HS-5 (cell line): ENCODE measurements around the gene ANAPC16.
"Not testable (repeated sequence)": the region's sequence is repeated elsewhere in the genome, so short reads cannot be mapped to it uniquely, and the experiment has no call there.

Experiments used
- DNase-seq: peaks from one replicate; pipeline ENCODE4 v3.0.0-alpha.2; 2012; ENCODE audit warnings: low read depth

ANAPC16 gene

DNA sequence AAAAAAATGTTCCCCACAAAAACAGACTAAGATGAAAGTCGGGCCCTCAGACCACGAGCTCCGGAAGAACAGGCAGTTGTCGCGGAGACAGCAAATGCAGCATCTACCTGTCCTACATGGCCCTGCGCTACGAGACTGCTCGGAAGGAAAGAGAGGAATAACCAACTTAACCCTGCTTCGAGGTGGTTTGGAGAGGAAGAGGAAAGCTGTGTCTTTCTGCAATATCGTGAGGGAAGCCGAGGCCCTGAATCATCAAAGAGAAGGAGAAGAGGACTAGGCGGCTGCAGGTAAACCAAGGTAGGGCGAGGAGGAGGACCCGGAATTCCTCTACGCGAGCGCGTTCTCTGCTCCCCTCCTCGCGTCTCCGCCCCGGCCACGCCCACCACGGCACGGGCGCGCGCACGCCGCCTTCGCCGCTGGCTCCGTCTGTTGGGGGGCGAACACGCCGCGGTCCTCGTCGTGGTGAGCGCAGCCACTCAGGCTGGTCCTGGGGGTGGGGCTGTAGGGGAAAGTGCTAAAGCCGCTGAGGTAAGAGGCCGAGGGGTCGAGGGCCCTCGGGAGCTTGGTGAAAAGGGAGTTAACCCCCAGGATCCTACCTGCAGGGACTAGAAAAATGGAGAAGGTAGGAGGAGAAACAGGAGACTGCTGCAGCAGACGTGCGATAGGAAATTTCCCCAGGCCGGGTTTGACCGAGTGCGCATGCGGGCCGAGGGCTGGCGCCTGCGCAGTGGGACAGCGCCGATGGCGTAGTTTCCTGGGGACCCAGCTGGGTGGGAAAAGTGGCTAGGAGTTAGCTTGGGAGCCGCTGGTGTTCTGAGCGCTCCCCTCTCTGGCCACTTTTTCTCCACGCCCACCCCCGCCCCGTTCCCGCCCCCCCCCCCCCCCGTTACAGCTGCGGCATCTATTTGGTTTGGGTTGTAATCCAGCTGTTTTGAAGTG is at the start of gene ANAPC16, which contains the start of gene ASCC1:
ANAPC16 (plus strand) TSS at position 402 of the 939 bp plus-strand sequence. CDS start 7,903 bp downstream, outside the sequence.
ASCC1 (minus strand) TSS at position 666 of the 939 bp plus-strand sequence. CDS start 2,978 bp downstream, outside the sequence.
- peak; percentile 79 for DNase-seq

DNA sequence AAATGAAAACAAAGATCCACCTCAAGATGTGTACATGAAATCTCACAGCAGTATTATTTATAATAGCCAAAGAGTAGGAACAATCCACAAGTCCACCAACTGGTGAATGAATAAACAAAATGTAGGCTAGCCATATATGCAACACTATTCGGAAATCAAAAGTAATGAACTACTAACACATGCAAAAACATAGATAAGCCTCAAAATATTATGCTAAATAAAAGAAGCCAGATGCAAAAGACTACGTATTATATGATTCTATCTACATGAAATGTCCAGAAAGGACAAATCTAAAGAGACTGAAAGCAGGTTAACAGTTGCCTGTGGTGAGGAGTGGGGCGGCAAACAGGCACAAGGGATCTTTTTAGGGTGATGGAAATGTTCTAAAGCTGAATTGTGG is 48.7 kb upstream of the ANAPC16 start:
- no peak for DNase-seq

DNA sequence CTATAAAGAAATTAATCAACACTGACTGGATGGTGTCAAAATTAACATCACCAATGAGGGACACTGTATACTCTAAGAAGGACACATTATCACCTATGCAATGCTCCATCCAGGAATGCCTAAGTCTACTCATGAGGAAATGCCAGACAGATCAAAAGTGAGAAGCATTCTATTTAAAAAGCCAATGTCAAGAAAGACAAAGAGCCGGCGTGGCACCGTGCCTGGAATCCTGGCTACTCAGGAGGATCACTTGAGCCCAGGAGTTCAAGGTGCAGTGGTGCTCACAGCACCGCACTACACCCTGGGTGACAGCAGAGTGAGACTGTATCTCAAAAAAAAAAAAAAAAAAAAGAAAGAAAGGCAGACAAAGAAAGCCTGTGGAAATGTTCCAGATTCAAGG is 45.5 kb upstream of the ANAPC16 start:
- no peak for DNase-seq

DNA sequence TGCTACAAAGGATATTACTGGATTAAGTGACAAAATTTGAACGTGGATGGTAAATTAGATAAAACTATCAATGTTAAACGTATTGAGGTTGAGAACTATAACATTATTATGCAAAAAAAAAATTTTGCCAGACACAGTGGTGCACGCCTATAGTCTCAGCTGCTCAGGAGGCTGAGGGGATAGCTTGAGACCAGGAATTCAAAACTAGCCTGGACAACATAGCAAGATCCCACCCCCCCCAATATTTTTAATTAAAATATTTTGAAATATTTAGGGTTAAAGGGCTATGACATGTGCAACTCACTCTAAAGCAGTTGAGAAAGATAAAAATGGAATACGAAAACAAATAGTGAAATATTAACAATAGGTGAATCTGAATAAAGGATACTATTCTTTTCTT is 45.1 kb upstream of the ANAPC16 start:
- DNase-seq = no peak

DNA sequence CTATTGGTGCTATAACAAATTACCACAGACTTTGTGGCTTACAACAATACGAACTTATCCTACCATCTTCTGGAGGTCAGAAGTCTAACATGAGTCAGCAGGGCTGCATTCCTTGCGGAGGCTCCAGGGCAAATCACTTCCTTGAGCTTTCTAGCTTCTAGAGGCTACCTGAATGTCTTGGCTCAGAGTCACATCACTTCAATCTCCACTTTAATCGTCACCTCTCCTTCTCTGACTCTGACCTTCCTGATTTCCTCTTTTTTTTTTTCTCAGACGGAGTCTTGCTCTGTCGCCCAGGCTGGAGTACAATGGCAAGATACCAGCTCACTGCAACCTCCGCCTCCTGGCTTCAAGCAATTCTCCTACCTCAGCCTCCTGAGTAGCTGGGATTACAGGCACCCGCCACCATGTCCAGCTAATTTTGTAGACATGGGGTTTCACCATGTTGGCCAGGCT is 44.6 kb upstream of the ANAPC16 start:
- peak; percentile 85 for DNase-seq

DNA sequence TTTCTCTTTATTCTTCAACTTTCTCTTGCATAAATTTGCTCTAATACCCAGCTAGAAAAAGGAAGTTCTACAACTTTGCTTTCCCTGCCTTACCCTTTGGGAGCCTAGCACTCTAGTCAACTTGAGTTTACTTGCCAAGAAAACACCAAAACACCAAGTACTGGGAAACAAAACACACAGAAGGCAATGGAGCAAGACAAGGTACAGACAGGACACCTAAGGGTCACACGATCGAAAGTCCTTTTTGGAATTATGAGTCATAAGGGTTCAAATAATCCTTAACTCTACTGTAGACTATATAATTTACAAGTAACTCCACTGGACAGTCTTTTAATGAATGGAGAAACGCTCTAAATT is 42.6 kb upstream of the ANAPC16 start:
- DNase-seq = no peak

DNA sequence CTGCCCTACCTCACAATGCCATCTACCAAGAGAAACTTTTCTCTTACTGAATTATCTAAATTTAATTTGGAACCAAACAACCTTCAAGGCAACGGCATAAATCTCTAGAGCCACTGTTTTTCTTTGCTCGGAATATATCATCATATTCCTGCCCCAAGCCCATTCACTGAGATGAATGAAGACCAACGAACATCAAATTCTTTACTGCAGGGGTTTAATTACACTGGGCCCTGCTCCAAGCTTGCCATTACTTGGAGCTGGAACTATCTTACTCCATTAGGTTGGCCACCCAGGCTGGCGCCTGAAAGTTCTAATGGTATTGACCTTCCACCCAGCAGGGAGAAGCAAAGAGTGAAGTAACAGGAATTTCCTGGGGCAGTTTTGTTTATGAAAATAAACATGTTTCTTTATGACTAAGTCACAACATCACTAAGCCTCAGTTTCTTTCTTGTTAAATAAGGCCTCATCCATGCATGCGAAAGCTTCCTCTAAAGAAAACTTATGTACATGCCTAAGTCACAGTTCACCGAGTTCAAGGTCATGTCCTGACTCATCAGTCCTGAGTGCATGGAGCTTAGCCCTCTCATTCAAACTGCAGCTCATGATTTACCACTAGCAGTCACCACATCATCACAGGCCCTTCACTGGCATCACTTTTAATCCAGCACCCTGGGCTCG is 42.1 kb upstream of the ANAPC16 start:
- no peak for DNase-seq

DNA sequence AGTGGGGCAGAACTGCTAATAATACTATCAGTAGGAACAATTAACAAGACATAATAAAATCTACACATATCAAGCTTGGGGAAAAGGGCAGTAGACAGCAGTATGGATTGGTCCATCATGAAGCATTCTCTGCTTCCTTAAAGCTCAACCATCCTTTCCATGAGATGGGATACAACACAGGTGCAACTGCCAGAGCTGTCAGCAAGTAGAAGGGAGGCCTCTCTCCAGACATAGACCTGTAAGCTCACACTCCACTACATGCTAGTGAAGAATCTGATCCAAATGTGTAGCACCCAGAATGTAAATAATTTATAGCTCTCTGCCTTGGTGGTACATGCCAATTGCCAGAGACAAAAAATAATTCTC is 41.5 kb upstream of the ANAPC16 start:
- no peak for DNase-seq

DNA sequence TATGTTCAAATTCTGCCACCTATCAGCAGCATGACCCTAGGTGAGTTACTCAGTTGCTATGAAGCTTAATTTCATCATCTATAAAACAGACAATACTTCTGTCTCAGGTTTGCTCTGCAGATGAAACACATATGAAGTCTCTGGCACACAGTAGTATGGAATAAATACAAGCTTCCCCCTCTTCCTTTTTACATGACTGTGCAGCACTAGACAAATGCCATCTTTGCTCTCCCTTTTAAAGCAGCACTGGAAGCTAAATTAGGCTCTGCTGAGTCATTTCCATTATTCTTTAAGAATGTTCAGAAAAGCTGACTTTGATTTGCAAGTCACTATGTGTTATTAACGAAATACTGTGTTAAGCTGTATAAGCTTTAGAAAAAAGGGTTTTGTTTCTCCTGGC is 40.7 kb upstream of the ANAPC16 start:
- DNase-seq = peak; percentile 24

DNA sequence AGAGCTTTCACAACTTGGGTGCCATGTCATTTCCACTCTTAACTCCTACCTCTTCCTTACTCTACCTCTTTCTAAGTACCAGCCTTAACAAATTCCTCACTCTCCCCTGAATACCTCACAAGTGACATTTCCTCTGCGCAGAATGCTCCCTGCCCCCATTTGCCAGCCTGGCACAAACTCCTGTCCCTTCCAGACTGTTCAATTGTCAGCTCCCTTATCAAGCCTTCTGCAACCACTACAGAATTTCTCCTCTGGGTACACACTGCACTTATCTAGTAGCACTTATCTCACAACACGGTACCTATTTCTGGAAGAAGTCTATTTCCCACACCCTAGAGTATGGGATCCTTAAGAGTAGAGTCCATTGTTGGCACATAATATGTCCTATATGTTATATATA is 39.1 kb upstream of the ANAPC16 start:
- DNase-seq = no peak

DNA sequence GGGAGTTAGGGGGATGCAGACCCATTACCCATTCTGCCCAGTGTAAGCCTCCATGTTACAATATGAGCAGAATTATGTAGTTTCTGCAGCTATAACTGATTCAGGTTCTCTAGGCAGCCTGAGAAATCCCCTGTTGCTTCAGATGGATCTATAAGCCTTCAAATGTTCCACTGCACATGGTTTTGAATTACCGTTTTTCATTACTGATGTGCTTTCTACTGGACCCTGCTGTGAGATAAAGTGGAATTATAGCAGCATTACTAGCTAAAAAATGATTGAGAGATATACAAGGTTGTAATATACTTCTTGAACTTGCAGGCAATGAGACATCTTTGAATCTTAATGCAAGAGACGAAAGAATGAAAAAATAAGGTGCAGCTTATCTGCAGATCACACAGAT is 38.4 kb upstream of the ANAPC16 start:
- DNase-seq = no peak

DNA sequence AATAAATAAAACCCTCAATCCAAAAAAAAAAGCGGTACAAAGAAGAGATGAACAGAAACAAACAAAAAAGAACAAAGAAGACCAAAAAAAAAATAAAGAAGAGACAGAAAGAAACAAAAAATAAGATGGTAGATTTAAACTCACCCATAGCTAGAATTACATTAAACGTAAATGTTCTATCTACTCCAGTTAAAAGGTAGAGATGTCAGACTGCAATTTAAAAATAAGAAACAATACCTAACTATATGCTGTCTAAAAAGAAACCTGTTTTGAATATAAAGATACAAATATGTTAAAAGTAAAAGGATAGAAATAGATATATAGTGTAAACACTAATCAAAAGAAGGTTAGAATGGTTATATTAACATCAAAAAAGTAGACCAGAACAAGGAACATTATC is 31.7 kb upstream of the ANAPC16 start:
- no peak for DNase-seq

DNA sequence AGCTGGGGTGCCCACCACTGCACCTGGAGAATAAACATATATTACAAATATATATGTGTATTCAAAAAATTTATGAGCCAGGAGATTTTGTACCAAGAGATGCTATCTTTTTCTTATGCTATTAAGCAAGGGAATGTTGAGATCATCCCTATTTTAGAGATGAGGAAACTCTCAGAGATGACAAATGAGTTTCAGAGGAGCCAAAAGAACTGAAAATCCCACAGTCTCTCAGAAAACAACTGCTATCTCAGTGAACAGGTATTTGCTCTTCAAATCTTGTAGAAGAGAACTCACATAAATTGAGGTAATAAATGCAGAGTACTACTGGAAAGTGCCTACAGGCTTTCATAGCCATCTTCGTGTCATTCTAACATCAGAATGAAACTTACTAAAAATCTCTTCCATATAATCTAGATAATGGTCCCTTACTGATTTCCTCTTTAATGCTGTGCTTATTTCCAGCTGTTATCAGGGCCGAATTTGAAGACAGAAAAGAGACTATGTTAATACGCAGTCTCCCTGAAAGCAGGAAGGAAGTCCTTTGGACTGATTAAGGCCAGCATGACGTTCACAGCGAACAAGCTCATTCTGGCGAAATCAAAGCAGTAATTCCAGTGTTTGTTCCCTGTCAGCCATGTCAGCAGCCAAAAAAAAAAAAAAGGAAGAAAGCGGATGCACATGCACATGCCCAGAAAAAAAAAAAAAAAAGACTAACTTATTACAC is 29.4 kb upstream of the ANAPC16 start:
- DNase-seq = no peak

DNA sequence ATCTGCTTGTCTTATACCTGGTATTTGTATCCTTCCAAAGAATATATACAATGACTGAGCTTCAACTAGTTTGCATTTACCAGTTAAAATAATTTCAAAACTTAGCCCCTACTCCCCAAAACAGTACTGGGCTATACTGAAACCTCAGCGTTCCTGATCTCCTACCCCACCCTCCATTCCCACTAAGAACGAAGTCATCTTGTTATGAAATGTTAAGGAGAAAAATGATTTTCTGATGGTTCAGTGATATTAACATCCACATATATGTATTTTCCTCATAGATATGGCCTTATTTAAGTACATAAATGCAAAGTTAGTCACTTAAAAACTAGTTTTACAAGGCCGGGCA is 28.9 kb upstream of the ANAPC16 start:
- DNase-seq = no peak

DNA sequence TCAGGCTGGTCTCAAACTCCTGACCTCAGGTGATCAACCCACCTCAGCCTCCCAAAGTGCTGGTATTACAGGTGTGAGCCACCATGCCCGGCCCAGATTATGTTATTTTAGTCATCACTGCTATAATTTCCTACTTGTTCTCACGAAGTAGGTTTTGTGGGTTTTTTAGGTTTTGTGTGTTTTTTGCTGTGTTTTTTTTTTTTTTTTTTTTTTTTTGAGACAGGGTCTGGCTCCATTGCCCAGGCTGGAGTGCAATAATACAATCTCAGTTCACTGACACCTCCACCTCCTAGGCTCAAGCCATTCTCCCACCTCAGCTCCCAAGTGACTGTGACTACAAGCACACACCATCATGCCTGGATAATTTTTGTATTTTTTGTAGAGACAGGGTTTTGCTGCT is 20.9 kb upstream of the ANAPC16 start:
- DNase-seq = no peak

DNA sequence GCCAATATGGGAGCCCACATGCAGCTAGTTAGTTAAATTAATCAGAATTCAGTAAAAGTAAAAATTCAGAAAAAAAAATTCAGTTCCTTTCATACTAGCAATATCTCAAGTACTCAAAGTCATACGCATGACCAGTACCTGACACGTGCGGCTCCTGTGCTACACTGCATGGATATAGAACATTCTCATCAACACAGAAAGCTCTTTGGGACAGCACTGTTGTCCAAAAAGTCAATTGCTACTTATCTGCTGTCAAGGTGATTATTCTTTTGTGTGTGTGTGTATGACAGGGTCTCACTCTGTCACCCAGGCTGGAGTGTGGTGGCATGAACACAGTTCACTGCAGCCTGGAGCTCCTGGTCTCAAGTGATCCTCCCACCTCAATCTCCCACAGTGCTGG is 14.9 kb upstream of the ANAPC16 start:
- DNase-seq = no peak

DNA sequence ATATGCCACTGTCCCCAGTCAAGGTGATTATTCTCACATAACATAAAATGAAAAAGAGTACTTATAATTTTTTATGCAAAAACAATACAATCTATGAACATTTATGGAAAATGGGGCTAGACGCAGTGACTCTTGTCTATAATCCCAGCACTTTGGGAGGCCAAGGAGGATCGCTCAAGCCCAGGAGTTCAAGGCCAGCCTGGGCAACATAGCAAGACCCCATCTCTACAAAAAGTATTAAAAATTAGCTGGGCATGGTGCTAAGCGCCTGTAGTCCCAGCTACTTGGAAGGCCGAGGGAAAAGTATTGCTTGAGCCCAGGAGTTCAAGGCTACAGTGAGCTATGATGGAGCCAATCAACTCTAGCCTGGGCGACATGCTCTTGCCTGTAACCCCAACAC is 14.5 kb upstream of the ANAPC16 start:
- DNase-seq = no peak

DNA sequence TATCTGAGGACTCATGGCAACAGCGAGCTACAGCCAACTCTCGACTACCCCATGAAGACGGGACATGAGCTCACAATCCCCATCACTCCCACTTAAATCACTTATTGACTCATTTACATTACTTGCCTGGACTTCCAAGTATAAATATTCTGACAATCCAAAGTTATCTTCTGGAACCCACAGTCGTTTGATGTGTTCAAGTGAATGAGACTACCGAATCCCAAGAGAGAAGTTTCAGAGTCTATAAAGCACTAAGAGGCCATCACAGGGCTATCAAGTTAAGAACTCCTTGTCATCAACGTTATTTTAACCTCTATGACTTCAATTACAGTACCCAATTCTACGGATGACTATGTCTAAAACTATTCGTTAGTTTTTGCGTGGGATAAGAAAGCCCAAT is 11.5 kb upstream of the ANAPC16 start:
- DNase-seq = no peak

DNA sequence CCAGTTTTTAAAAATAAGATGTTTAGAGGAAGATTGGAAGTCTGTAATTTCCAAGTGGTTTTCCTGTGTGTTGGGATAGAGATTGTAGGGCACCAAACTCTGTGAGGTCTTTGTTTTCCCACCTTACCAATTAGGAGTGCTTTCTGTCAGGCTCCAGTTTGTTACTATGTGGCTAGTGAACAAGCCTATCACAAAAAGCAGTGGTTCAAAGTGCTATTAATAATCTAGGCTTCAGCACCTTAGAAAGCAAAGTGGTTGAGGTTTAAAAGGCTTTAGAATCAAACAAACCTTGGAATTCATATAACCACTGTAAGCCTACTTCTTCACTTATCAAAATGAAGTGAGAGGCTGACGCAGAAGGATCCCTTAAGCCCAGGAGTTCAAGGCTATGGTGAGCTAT is 11.1 kb upstream of the ANAPC16 start:
- DNase-seq = no peak

DNA sequence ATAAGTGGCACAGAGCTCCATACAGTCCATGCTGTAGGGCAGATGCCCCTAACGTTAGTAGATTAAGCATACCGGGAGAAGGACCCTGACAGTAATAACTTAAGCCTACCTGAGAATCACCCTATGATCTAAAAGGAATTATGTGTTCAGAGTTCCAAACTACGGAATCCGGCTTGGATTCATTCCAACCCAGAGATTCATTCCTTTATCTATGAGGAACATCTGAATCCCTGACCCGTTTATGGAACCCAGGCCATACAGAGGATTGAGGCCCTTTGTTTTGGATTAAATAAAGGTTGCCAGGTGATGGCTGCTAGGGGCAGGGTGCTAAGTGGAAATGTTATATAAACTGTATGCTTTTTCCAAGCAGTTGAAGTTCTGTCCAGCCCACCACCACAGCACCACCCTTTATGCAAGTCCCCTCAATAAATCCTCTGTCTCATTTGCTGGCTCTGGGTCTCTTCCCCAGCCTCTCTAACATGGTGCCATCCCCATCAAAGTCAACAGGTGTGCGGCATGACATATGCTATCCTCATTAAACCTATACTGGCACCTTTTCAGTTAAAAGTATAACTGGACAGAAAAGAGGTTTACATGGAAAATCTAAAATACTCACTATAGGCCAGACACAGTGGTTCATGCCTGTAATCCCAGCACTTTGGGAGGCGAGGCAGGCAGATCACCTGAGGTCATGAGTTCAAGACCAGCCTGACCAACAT is 9.1 kb upstream of the ANAPC16 start:
- DNase-seq = no peak

DNA sequence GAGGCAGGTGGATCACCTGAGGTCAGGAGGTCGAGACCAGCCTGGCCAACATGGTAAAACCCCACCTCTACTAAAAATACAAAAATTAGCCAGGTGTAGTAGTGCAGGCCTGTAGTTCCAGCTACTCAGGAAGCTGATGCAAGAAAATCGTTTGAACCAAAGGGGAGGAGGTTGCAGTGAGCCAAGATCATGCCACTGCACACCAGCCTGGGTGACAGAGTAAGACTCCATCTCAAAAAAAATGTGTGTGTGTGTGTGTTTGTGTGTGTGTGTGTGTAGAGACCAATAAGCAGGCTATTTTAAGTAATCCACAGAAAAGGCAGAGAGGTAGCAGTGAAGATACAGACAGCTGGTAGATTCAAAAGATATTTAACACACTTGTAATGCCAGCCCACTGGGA is 7.3 kb upstream of the ANAPC16 start:
- not testable (repeated sequence) for DNase-seq

DNA sequence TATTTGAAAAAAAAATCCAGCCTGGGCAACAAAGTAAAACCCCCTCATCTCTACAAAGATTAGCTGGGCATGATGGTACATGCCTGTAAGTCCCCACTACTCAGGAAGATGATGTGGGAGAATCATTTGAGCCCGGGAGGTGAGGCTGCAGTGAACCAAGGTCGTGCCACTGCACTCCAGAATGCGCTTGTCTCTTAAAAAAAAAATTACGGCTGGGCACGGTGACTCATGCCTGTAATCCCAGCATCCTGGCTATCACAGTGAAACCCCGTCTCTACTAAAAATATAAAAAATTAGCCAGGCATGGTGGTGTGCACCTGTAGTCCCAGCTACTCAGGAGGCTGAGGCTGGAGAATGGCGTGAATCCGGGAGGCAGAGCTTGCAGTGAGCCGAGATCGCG is 4.4 kb upstream of the ANAPC16 start:
- DNase-seq = not testable (repeated sequence)
